Activated naive CD8-positive, alpha-beta T cell treated with anti-CD3 and anti-CD28 coated beads, Interleukin-2, amount 50 U/mL, for 24 hours (primary cell): ENCODE results near the gene ATAD2B.
"Not testable (repeated sequence)": the region's sequence is repeated elsewhere in the genome, so short reads cannot be mapped to it uniquely, and the experiment has no call there.

Experiments used
- ATAC-seq: fragments of 150-1000 bp; cut with Tn5 transposase; one replicate; pipeline ENCODE4 v1.10.0; 2021
- DNase-seq: peaks from one replicate; pipeline ENCODE4 v3.0.0; 2021
- H3K27ac Mint-ChIP-seq: one replicate; pipeline ENCODE4 v1.8.0; 2021; ENCODE audit warnings: mild to moderate bottlenecking, mixed read lengths
- H3K27me3 Mint-ChIP-seq: one replicate; pipeline ENCODE4 v1.8.0; 2021; ENCODE audit warnings: mixed read lengths
- H3K36me3 Mint-ChIP-seq: one replicate; pipeline ENCODE4 v1.8.0; 2021; ENCODE audit warnings: low read depth, mixed read lengths
- H3K4me1 Mint-ChIP-seq: one replicate; pipeline ENCODE4 v1.8.0; 2021; ENCODE audit warnings: mixed read lengths
- H3K4me3 Mint-ChIP-seq: one replicate; pipeline ENCODE4 v1.8.0; 2021; ENCODE audit warnings: mild to moderate bottlenecking, moderate library complexity, mixed read lengths
- H3K9me3 Mint-ChIP-seq: one replicate; pipeline ENCODE4 v1.8.0; 2021; ENCODE audit warnings: mixed read lengths

Gene ATAD2B

GRCh38 chr2:23926750-23927571 is at the start of gene ATAD2B:
Gene ATAD2B (minus strand): TSS chr2:23927123. CDS start chr2:23926770, 353 bp downstream.
- Mint-ChIP-seq H3K27me3 (no peaks in the 10 kb centered on the region), H3K4me3 (peak within 1 kb of the TSS; percentile 88), H3K27ac (peak within 1 kb of the TSS; percentile 99), H3K9me3 (no peaks in the 10 kb centered on the region), H3K4me1 (peaks cover 53% of the 10 kb centered on the region), H3K36me3 (peaks cover 3% of the 10 kb centered on the region)
- ATAC-seq, result peak; percentile 81
- peak; percentile 93 for DNase-seq

GRCh38 chr2:23967846-23968245 is 40.9 kb upstream of the ATAD2B start:
- ATAC-seq (no peak), DNase-seq (no peak)
- Mint-ChIP-seq H3K9me3 (no peaks in the 10 kb centered on the region), H3K27me3 (no peaks in the 10 kb centered on the region), H3K4me3 (no peak overlapping the region), H3K4me1 (no peaks in the 10 kb centered on the region), H3K27ac (no peak overlapping the region), H3K36me3 (peaks cover 7% of the 10 kb centered on the region)

DNA sequence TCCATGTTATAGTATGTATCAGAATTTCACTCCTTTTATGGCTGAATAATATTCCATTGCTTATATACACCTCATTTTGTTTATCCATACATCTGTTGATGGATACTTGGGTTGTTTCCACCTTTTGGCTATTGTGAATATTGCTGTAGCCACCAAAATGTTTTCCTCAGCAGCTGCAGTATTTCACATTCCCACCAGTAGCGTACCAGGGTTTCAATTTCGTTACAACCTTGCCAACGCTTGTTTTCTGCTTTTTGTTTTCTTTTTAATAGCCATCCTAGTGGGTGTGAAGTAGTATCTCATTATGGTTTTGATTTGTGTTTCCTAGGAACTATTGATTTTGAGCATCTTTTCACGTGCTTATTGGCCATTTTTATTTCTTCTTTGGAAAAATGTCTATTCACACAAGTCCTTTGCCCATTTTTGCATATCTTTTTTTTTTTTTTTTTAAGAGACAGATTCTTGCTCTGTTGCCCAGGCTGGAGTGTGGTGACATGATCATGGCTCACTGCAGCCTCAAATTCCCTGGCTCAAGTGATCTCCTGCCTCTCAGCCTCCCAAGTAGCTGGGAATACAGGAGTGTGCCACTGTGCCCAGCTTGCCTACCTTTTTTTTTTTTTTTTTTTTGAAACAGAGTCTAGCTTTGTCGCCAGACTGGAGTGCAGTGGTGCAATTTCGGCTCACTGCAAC is 27.5 kb upstream of the ATAD2B start:
- Mint-ChIP-seq H3K9me3 (no peaks in the 10 kb centered on the region), H3K36me3 (no peaks in the 10 kb centered on the region), H3K27ac (no peak overlapping the region), H3K4me3 (no peak overlapping the region), H3K4me1 (no peaks in the 10 kb centered on the region), H3K27me3 (no peaks in the 10 kb centered on the region)
- ATAC-seq (no peak), DNase-seq (no peak)

GRCh38 chr2:23953625-23954024 is 26.7 kb upstream of the ATAD2B start:
- H3K4me3 Mint-ChIP-seq, result no peak overlapping the region
- H3K27ac Mint-ChIP-seq, result no peak overlapping the region
- DNase-seq, result no peak
- no peak for ATAC-seq
- no peaks in the 10 kb centered on the region for H3K27me3 Mint-ChIP-seq
- H3K9me3 Mint-ChIP-seq, result no peaks in the 10 kb centered on the region
- H3K36me3 Mint-ChIP-seq, result no peaks in the 10 kb centered on the region
- H3K4me1 Mint-ChIP-seq, result no peaks in the 10 kb centered on the region

DNA sequence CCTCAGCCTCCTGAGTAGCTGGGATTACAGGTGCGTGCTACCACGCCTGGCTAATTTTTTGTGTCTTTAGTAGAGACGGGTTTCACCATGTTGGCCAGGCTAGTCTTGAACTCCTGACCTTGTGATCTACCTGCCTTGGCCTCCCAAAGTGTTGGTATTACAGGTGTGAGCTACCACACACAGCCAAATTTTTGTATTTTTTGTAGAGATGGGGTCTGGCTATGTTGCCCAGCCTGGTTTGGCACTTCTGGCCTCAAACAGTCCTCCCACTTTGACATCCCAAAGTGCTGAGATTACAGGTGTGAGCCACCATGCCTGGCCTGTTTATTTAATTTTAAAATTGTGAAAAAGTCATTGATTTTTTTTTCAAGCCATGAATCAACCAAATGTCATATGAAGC is 25.6 kb upstream of the ATAD2B start:
- not testable (repeated sequence) for H3K9me3 Mint-ChIP-seq, H3K27ac Mint-ChIP-seq, ATAC-seq, H3K4me3 Mint-ChIP-seq, H3K36me3 Mint-ChIP-seq, H3K27me3 Mint-ChIP-seq, DNase-seq, H3K4me1 Mint-ChIP-seq

DNA sequence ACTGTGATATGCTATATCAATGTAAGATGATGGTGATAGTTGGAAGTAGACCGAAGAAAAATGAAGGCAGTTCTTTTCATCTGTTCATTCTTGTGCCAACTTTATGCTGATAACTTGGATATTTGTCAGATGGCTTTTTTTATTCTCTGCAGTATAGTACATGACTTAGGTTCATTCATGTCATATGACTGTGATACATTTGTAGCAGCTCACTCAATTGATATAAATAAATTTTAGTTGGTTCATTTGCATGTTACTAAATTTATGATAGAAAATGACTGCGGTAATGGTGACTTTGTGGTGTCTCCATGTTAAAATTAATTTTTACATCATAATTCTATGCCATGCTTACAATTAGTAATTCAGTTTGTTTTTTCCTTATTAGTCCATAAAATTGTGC is 20.4 kb upstream of the ATAD2B start:
- no peak for ATAC-seq
- peaks cover 3% of the 10 kb centered on the region for H3K4me1 Mint-ChIP-seq
- no peak overlapping the region for H3K4me3 Mint-ChIP-seq
- no peaks in the 10 kb centered on the region for H3K27me3 Mint-ChIP-seq
- no peak for DNase-seq
- H3K9me3 Mint-ChIP-seq, result no peaks in the 10 kb centered on the region
- peaks cover 6% of the 10 kb centered on the region for H3K36me3 Mint-ChIP-seq
- no peak overlapping the region for H3K27ac Mint-ChIP-seq

DNA sequence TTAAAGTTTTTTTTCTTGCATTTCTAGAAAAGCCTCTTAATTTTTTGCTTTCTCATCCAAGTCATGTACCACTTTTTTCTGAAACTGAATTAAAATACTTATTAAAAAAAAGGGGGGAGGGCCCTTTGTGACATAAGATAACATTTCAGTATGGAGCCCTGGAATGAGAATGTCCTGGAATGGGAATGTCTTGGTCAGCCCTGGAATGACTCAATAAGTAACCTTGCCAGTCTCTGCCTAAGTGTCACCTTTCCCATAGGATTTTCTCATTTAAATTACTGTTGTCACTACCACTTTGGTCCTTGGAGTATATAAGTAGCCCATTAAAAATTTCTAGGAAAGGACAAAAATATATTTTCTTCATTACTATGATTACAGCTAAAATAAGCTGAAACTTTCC is 18.1 kb upstream of the ATAD2B start:
- Mint-ChIP-seq H3K27ac (no peak overlapping the region), H3K27me3 (no peaks in the 10 kb centered on the region), H3K4me1 (peaks cover 15% of the 10 kb centered on the region), H3K4me3 (no peak overlapping the region), H3K36me3 (peaks cover 8% of the 10 kb centered on the region), H3K9me3 (no peaks in the 10 kb centered on the region)
- ATAC-seq (no peak), DNase-seq (no peak)

DNA sequence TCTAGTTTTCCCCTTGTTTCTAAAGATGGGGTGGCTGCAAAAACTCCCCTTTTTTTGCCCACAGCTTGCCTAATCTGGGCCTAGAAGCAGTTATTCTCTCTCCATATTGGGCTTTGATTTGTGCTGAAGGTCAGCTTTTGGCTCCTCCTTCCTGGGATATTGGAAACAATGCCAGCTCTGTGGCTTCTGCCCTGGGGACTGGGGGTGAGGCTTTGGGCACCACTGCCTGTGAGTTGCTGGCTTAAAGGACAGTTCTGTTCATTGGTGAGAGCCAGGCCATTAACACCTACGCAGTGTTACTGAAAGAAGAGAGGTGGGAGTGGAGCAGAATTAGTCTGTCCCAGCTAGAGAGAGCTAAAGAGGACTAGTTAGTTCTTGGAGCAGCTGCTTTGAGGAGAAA is 17.6 kb upstream of the ATAD2B start:
- Mint-ChIP-seq H3K36me3 (peaks cover 8% of the 10 kb centered on the region), H3K4me3 (no peak overlapping the region), H3K27ac (no peak overlapping the region), H3K27me3 (no peaks in the 10 kb centered on the region), H3K9me3 (no peaks in the 10 kb centered on the region), H3K4me1 (peaks cover 17% of the 10 kb centered on the region)
- DNase-seq (no peak), ATAC-seq (no peak)

GRCh38 chr2:23943666-23944065 is 16.7 kb upstream of the ATAD2B start:
- Mint-ChIP-seq H3K4me3 (no peak overlapping the region), H3K27ac (no peak overlapping the region), H3K4me1 (peaks cover 26% of the 10 kb centered on the region), H3K36me3 (peaks cover 8% of the 10 kb centered on the region), H3K9me3 (no peaks in the 10 kb centered on the region), H3K27me3 (no peaks in the 10 kb centered on the region)
- ATAC-seq (no peak), DNase-seq (no peak)

DNA sequence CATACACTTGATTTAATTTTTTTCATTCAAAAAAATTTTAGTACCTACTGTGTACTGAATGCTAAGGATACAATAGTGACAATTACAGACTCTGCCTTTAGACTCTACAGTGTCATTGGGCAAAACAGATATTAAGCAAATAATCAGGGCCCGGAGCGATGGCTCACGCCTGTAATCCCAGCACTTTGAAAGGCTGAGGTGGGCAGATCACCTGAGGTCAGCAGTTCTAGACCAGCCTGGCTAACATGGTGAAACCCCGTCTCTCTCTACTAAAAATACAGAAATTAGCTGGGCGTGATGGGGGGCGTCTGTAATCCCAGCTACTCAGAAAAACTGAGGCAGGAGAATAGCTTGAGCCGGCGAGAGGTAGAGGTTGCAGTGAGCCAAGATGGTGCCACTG is 14.7 kb upstream of the ATAD2B start:
- Mint-ChIP-seq H3K27me3 (no peaks in the 10 kb centered on the region), H3K27ac (no peak overlapping the region), H3K4me3 (no peak overlapping the region), H3K4me1 (peaks cover 26% of the 10 kb centered on the region), H3K9me3 (no peaks in the 10 kb centered on the region), H3K36me3 (peaks cover 8% of the 10 kb centered on the region)
- ATAC-seq (no peak), DNase-seq (no peak)

DNA sequence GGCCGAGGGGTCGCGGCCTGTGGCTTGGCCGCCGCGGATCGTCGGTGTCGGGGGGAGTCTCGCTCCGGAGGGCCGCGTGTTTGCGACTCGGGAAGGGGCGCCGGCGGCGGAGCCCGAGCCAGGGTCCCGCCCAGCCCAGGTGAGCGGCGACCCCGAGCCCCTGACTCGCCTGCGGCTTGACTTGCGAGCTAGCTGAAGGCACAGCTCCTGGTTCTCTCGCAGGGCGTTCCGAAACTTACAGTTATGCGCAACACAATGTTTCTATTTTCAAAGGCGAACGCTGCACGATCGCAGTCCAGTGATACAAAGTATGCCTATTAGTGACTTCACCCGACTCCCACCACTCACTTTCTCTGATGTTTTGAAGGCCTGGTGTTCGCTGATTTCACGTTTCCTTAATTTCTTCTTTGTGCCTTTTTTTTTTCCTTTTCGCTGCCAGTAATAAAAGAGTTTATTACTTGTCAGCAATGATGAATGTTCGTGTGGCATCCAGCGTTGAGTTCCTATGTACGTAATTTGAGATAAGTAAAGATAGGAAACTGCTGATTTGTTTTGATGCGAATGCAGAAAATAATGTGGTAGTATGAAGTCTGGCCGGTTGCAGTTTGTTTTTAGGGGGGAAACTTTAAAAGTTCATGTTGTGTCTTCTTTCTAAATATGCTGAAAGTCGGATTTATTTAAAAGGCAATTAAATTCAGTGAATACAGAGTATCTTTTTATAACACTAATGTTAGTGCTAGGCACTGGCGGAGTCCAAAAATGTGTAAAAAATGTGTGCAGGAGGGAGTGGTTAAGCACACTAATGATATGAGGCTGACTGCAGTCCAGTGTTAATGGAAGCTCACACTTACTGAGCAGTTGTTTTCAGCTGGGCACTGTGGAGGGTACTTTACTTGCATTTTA is 14.0 kb upstream of the ATAD2B start:
- DNase-seq (peak; percentile 43), ATAC-seq (peak; percentile 54)
- no peaks in the 10 kb centered on the region for H3K9me3 Mint-ChIP-seq
- H3K4me1 Mint-ChIP-seq, result peaks cover 26% of the 10 kb centered on the region
- peaks cover 8% of the 10 kb centered on the region for H3K36me3 Mint-ChIP-seq
- H3K4me3 Mint-ChIP-seq, result peak overlapping the region; percentile 86
- H3K27ac Mint-ChIP-seq, result peak overlapping the region; percentile 71
- H3K27me3 Mint-ChIP-seq, result no peaks in the 10 kb centered on the region

- ATAC-seq, result peak; percentile 89
- peak within 1 kb of the TSS; percentile 82 for H3K27ac Mint-ChIP-seq
- no peaks in the 10 kb centered on the region for H3K27me3 Mint-ChIP-seq
- DNase-seq, result peak; percentile 81
- no peaks in the 10 kb centered on the region for H3K9me3 Mint-ChIP-seq
- peaks cover 26% of the 10 kb centered on the region for H3K4me1 Mint-ChIP-seq
- H3K36me3 Mint-ChIP-seq, result peaks cover 8% of the 10 kb centered on the region
- peak within 1 kb of the TSS; percentile 86 for H3K4me3 Mint-ChIP-seq
These were observed 13.2 kb upstream of the ATAD2B start, which contains the start of gene UBXN2A for GRCh38 chr2:23939987-23940717. Gene UBXN2A (plus strand): TSS chr2:23940463. CDS start chr2:23958315, 17,852 bp downstream.

DNA sequence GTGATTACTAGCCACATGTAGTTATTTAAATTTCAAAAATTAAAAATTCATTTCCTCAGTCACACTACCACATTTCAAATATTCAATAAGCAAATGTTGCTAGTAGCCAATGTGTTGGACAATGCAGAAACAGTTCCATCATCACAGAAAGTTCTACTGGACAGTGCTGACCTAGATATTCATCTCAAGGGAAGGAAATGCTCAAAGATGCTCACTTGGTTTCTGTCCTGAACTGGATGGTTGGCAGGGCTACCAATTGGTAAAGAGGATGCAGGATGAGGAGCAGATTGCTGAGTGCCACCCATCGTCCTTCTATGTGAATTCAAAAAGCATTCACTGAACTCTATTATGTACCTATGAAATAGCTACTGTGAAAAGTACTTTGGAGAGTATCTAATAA is 7.3 kb upstream of the ATAD2B start:
- Mint-ChIP-seq H3K4me3 (no peak overlapping the region), H3K27ac (no peak overlapping the region)
- ATAC-seq, result no peak

GRCh38 chr2:23926290-23926749 is 603 bp downstream of the ATAD2B start:
- DNase-seq (no peak), ATAC-seq (peak; percentile 16)
- Mint-ChIP-seq H3K27me3 (no peaks in the 10 kb centered on the region), H3K4me3 (peak overlapping the region; percentile 88), H3K27ac (peak overlapping the region; percentile 99), H3K4me1 (peaks cover 57% of the 10 kb centered on the region), H3K9me3 (no peaks in the 10 kb centered on the region), H3K36me3 (peaks cover 3% of the 10 kb centered on the region)

More for the DNA sequence above, 7.3 kb upstream of the ATAD2B start:
- H3K27me3 Mint-ChIP-seq, result no peaks in the 10 kb centered on the region
- DNase-seq, result no peak
- peaks cover 3% of the 10 kb centered on the region for H3K36me3 Mint-ChIP-seq
- no peaks in the 10 kb centered on the region for H3K9me3 Mint-ChIP-seq
- H3K4me1 Mint-ChIP-seq, result peaks cover 7% of the 10 kb centered on the region
